ENCODE measurements around the gene ASTN2.
A peak's percentile ranks its signal among the peaks of the same experiment; 100 is the strongest.

ASTN2 gene

DNA sequence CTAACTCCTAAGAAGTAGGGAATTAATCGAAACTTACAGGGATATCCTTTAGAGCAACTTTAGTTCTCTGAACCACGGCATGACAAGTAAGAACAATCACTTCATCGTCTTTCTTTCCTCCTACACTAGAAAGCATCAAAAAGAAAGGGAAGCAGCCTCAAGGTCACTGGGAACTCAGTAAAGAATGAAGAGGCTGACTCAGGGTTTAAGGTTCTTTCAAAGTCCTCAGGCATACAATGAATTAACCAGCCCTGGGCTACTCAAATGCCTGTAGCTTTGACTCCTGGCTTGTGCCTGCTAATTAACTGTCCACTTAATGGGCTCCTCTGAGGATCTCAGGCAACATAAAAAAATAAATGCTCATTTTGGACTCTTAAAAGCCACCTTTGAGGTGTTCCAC is 625.8 kb downstream of the ASTN2 start:
- DNase-seq: no peak

DNA sequence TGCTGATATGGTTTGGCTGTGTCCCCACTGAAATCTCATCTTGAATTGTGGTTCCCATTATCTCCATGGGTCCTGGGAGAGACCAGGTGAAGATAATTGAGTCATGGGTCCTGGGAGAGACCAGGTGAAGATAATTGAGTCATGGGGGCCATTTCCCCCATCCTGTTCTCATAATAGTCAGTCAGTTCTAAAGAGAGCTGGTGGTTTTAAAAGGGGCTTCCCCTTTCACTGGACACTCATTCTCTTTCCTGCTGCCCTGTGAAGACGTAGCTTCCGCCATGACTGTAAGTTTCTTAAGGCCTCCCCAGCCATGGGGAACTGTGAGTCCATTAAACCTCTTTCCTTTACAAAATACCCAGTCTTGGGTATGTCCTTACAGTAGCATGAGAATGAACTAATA is 628.1 kb downstream of the ASTN2 start:
- DNase-seq: no peak

- no peak for DNase-seq
Observed at GRCh38 chr9:116777116-116777515, 637.7 kb downstream of the ASTN2 start.

GRCh38 chr9:116774421-116775180 is 640.3 kb downstream of the ASTN2 start:
- no peak for DNase-seq

- DNase-seq: no peak
Observed at GRCh38 chr9:116767219-116767618, 647.6 kb downstream of the ASTN2 start.

GRCh38 chr9:116765011-116765410 is 649.8 kb downstream of the ASTN2 start:
- DNase-seq: no peak

DNA sequence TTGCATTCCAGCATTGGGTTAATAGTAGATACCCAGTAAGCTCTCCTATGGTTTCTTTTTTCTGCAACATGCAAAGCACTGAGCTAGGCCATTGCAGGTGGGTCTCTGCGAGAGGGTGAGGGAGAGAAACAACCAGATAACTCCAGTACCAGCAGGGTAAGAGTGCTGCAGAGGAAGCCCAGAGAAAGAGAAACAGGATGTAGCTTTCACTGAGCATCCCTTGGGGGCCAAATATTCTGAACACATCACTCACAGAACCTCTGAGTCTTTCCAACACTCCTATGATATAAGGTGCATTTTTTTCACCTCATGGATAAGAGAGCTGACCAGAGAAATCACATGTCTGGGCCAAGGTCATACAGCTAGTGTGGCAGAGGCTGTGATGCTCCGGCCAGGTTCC is 651.1 kb downstream of the ASTN2 start:
- no peak for DNase-seq

DNA sequence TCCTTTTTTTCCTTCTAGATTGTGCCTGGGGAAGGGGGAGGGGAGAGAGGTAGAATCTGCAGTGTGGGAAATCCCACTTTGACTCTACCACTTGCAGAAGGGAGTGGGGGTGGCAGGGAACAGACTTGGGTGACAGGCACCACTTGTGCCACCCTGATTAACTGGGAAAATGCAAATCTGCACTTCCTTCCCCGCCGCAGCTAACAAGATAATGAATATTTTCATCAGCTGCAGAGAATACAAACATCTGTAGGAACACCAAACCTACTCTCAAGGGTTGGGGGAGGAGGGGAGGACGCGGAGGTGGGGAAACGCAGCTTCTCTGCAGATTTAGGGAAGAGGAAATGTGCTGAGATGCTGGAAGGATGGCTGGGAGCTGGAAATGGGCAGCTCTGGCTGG is 654.2 kb downstream of the ASTN2 start:
- DNase-seq: no peak

DNA sequence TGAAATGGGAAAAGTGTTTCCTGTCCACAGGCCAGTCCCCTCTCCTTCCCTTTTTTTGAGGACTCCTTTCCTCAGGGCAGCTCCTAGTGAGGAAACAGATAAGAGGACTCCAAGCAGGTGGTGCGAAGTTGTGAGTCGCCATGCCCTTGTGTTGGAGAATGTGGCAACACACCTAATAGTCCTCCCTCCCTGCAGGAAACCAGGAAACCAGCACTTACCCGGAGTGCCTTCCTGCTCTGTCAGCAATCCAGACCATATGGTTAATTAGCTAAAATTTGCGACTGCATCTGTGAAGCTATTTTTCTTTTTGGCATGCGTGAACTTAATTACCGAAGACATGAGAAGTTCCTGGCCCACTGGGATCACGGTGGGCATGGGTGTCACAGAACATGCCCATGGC is 657.8 kb downstream of the ASTN2 start:
- no peak for DNase-seq

DNA sequence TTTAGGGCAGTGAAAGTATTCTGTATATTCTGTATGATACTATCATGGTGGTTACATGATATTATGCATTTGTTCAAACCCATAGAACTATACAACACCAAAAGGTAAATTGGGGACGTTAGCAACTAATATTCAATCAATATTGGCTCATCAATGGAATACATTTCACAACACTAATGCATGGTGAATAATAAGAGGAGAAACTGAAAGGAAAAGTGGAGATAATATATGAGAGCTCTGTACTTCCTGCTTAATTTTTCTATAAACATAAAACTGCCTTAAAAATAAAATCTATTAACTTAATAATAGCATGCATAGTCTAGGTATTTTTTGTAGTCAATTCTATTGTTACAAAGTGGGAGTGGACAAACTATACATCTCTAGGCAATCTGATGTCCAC is 661.5 kb downstream of the ASTN2 start:
- no peak for DNase-seq

DNA sequence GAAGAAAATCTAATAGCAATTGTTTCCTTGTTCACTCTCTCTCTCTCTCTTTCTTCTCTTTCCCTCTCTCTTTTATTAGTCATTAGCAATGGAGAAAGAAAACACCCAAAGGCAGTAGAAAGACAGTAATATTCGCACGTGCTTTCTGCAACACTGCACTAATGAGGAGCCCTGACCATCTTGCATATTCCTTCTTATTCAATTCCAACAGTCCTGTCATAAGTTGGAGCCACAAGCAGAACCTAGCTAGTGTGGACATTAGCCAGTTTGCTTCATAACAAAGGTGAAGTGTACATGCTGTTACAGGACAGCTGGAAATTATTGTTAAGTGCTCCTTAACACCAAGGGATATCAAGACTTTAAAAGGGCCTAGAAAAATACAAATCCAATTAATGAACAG is 664.3 kb downstream of the ASTN2 start:
- DNase-seq: no peak

- DNase-seq: no peak
Observed at GRCh38 chr9:116749772-116750171, 665.1 kb downstream of the ASTN2 start.

- no peak for DNase-seq
Observed at GRCh38 chr9:116749176-116749575, 665.7 kb downstream of the ASTN2 start.

DNA sequence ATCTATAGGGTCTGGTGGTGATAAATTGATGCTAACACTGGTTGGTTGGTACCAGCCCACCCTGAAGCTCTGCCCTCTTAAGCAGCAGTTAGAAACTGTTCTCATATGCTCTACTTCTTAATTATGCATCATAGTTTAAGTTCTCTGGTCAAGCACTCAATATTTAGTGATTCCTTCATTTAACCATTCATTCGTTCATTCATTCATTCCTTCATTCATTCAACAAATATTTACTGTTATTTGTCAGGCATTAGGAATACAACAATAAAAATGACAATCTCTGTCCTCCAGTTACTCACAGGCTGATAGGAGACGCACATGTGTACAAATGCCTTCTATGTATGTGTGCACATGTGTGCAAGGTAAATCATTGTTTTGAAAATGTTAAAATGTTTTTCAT is 673.1 kb downstream of the ASTN2 start:
- DNase-seq: no peak

- DNase-seq: no peak
Observed at GRCh38 chr9:116741086-116741740, 673.6 kb downstream of the ASTN2 start.

DNA sequence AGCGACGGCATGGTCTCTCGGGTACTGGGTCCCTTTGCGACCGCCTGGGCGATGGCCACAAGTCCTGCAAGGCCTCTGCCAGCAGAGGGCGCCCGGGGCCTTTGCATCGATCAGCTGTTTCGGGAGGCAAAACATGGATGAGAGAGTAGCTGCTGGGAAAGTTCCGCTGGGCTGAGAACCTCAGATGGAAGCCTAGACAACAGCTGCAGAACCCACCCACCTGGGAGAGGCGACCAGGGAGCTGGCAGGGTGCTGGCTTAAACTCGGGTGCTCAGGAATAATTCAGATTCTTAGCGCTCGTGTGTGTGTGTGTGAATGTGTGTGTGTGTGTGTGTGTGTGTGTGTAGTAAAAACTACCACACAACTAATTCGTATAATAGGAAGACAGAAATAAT is 677.7 kb downstream of the ASTN2 start:
- peak in 3 of 5 donors; percentile 14 to 40 (median 21) for DNase-seq

DNA sequence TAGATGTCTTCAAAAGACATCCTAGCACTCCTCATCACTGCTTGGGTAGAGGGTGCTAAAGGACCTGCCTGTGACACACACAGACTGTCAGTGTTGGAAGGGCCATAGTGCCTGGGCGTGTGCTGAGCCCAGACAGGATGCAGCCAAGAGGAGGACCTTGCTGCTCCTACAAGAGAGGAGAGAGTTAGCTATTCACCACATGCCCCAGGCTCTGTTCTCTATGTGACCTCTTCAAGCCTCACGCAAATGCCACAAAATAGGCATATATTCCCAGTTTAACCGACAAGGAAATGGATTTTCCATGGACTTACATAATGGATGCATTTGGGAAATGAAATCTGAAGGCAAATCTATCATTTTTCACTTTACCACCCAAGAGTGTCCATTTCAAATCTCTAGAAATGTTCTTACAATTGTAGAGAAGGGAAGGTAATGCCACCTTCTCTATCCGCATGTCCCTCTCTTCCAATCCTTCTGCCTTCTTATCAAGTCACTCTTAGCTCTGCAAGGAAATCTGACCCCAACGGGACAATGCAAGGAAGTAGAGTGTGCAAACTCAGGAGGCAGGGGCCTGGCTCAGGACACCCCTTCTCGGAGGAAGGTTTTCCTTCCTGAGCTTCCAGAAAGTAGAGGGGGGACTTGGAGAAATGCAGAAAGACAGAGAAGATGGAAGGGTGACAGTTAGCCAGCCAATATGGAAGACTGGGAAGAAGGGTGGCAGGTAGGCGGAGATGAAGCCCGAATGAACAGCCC is 678.3 kb downstream of the ASTN2 start:
- no peak for DNase-seq

- no peak for DNase-seq
Observed at GRCh38 chr9:116733010-116733641, 681.7 kb downstream of the ASTN2 start.

DNA sequence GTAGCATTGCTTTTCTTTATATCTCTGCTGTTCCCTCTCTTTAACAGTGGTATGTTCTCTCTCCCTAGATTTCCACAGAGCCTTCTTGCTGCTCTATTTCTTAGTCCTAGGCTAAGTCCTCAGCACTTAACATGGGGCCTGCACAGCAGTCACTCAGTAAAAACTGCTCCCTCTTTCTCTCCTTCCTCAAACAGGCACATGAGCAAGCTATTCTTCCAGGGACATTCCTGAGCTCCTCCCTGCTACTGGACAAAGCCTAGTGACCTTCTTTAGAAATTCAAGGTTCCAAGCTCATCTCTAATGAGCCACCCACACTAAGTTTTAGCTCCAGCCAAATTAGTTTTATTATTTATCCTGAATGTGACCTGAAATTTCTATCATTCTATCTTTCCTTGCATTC is 688.3 kb downstream of the ASTN2 start:
- no peak for DNase-seq

GRCh38 chr9:116724123-116724522 is 690.7 kb downstream of the ASTN2 start:
- no peak for DNase-seq

DNA sequence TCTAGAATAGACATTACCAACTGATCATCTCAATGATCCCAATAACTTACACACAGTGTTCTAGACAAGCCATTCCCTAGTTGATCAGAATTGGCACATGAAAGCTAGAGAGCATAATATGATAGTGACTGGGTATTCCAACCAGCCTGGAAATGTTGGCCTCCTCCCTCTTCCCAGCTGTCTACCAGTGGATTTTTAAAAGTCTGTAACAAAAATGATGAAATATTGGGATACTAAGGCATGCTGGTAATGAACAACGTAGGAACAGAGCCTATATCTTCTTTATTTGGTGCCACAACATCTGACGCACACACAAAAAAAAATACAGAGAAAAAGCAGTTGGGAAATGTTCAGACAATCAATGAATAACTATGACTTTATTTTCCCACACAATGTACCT is 692.9 kb downstream of the ASTN2 start:
- no peak for DNase-seq

- DNase-seq: no peak
Observed at GRCh38 chr9:116721411-116721810, 693.4 kb downstream of the ASTN2 start.

DNA sequence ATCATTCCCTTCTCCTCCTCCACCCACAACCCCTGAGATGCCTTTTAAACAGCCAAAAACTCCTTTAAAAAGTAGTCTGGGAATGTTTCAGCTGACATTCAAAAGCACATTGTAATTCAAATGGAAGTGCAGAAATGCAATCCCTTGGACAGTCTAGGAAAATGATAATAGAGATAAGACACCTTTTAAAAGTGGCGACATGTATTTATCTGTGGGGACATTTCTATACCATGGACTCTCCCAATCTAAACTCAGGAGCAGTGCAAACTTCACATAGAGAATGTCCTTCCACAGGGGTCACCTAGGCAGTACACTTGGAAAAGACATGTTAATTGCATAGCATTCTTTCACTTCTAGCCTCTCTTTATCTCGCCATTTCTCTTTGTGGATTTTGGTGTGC is 694.7 kb downstream of the ASTN2 start:
- DNase-seq: no peak

Measured in T-helper 1 cell (primary cell).